HG03175 (cell line): Measurements from ENCODE around the gene CCDC71L.

Experiments
- ATAC-seq: cut with Tn5 transposase; IDR thresholded peaks from one replicate; pipeline ENCODE4 v1.9.1; 2021; ENCODE audit warnings: mild to moderate bottlenecking, moderate library complexity; ENCODE audit not compliant: unreplicated experiment

Gene CCDC71L

GRCh38 chr7:106609416-106609815 is 51.5 kb downstream of the CCDC71L start:
- ATAC-seq: no peak

- ATAC-seq: no peak
These were observed 52.3 kb downstream of the CCDC71L start for GRCh38 chr7:106608661-106609060.
